K562 (cell line): Measurements from ENCODE around the gene NEU1. TPM values are rescaled to one million over a fixed set of nuclear protein-coding genes. Genes with fewer than 3 reads are reported as not detected.
A peak's percentile ranks its signal among the peaks of the same experiment; 100 is the strongest.

Experiments
- DNMT1 ChIP-seq: fragments of 450-650 bp; IDR thresholded peaks from 2 replicates; pipeline ENCODE4 v1.6.1; 2016; ENCODE audit warnings: antibody characterized with exemption, mild to moderate bottlenecking
- GTF2E2 ChIP-seq: fragments of 200-800 bp; sonication (Bioruptor generic); IDR thresholded peaks from 2 replicates; pipeline ENCODE4 v1.6.1; 2016; ENCODE audit warnings: missing genetic modification characterization, missing compliant biosample characterization
- NFIX ChIP-seq: fragments of 250-450 bp; sonication (Bioruptor Pico); IDR thresholded peaks from 2 replicates; pipeline ENCODE4 v1.4.0; 2020; ENCODE audit warnings: low read depth, mild to moderate bottlenecking, moderate library complexity
- NR2F6 ChIP-seq: fragments of 450-650 bp; formaldehyde crosslinking; IDR thresholded peaks from 2 replicates; pipeline ENCODE4 v1.4.0; 2020; ENCODE audit warnings: mild to moderate bottlenecking
- OTX1 ChIP-seq: fragments of 450-650 bp; formaldehyde crosslinking; IDR thresholded peaks from 2 replicates; pipeline ENCODE4 v1.4.0; 2022; ENCODE audit warnings: mild to moderate bottlenecking
- PHF21A ChIP-seq: fragments of 450-650 bp; IDR thresholded peaks from 2 replicates; pipeline ENCODE4 v1.6.1; 2017; ENCODE audit warnings: low read depth, borderline replicate concordance
- PPARD ChIP-seq: fragments of 250-450 bp; sonication (Bioruptor Pico); IDR thresholded peaks from 2 replicates; pipeline ENCODE4 v1.8.0; 2022; ENCODE audit warnings: inconsistent platforms, mild to moderate bottlenecking, moderate library complexity
- ZNF212 ChIP-seq: fragments of 450-650 bp; formaldehyde crosslinking; IDR thresholded peaks from 2 replicates; pipeline ENCODE4 v1.4.0; 2020; ENCODE audit warnings: mild to moderate bottlenecking
- polyA plus RNA-seq, 8 experiments: library from polyadenylated mRNA; depleted of rRNA in 4 of 8; stranded (reverse) in 5 of 8; unstranded in 3 of 8; fragments of >200 nt; fragmentation: Nextera tagmentation in 2 of 8; fragmentation: Illumina TruSeq in 1 of 8; extraction: Ambion mirVana in 2 of 8; extraction: Trizol in 1 of 8; gene quantifications; 2 replicates each; pipeline versions ENCODE4 v1.2.1 to v1.2.3, GENCODE V29; 2011 to 2014; ENCODE audit warnings: inconsistent platforms in 1 of 8, missing spikeins in 1 of 8
- total RNA-seq, 7 experiments: library from RNA; depleted of rRNA in 6 of 7; stranded (reverse); fragments of >200 nt in 6 of 7; fragmentation: Illumina TruSeq in 2 of 7; extraction: Trizol in 2 of 7; gene quantifications; 2 replicates each; pipeline versions ENCODE4 v1.2.1 to v1.2.3, GENCODE V29; 2011 to 2021; ENCODE audit warnings: low replicate concordance in 1 of 7
- TF ChIP-seq, protein P1 (sequence below), 2 experiments: fragments of 450-650 bp in 1 of 2; sonication (generic) in 1 of 2; formaldehyde crosslinking in 1 of 2; IDR thresholded peaks; 2 replicates each; pipeline versions ENCODE4 v1.7.1 to v1.9.0; 2016 to 2022; ENCODE audit warnings: inconsistent platforms in 1 of 2, mild to moderate bottlenecking in 1 of 2, missing genetic modification reagents in 1 of 2
- TF ChIP-seq, protein P2 (sequence below): fragments of 250-450 bp; sonication (Bioruptor Pico); IDR thresholded peaks from 2 replicates; pipeline ENCODE4 v1.8.0; 2021; ENCODE audit warnings: mild to moderate bottlenecking, moderate library complexity
- TF ChIP-seq, protein P3 (sequence below): fragments of 250-450 bp; sonication (Bioruptor Pico); IDR thresholded peaks from 2 replicates; pipeline ENCODE4 v1.8.0; 2022; ENCODE audit warnings: moderate library complexity, mild to moderate bottlenecking, inconsistent platforms
- TF ChIP-seq, protein P4 (sequence below): sonication (generic); IDR thresholded peaks from 2 replicates; pipeline ENCODE4 v1.6.1; 2016

The NEU1 gene
- total and polyA plus RNA-seq, 9 of the 15 experiments (the other 6 are each of a cell fraction or from before 2014, with no cell fraction given), result 14.8 to 67.8 (median 51.0) TPM

DNA sequence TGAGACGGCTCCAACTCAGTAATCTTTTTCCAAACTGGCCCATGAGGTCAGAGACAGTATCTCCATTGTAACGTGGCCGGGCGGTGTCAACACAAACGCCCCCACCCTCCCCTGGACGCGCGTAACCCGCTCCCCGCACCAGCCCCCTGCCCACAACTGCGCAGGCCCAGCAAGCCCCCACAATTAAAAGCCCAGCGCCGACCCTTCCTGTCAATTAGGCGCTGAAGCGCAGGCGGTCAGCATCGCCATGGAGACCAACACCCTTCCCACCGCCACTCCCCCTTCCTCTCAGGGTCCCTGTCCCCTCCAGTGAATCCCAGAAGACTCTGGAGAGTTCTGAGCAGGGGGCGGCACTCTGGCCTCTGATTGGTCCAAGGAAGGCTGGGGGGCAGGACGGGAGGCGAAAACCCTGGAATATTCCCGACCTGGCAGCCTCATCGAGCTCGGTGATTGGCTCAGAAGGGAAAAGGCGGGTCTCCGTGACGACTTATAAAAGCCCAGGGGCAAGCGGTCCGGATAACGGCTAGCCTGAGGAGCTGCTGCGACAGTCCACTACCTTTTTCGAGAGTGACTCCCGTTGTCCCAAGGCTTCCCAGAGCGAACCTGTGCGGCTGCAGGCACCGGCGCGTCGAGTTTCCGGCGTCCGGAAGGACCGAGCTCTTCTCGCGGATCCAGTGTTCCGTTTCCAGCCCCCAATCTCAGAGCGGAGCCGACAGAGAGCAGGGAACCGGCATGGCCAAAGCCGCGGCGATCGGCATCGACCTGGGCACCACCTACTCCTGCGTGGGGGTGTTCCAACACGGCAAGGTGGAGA, 47.4 kb downstream of the NEU1 start, which contains the start of the genes HSPA1A and HSPA1L (continued):
- TF ChIP-seq, protein P1, sequence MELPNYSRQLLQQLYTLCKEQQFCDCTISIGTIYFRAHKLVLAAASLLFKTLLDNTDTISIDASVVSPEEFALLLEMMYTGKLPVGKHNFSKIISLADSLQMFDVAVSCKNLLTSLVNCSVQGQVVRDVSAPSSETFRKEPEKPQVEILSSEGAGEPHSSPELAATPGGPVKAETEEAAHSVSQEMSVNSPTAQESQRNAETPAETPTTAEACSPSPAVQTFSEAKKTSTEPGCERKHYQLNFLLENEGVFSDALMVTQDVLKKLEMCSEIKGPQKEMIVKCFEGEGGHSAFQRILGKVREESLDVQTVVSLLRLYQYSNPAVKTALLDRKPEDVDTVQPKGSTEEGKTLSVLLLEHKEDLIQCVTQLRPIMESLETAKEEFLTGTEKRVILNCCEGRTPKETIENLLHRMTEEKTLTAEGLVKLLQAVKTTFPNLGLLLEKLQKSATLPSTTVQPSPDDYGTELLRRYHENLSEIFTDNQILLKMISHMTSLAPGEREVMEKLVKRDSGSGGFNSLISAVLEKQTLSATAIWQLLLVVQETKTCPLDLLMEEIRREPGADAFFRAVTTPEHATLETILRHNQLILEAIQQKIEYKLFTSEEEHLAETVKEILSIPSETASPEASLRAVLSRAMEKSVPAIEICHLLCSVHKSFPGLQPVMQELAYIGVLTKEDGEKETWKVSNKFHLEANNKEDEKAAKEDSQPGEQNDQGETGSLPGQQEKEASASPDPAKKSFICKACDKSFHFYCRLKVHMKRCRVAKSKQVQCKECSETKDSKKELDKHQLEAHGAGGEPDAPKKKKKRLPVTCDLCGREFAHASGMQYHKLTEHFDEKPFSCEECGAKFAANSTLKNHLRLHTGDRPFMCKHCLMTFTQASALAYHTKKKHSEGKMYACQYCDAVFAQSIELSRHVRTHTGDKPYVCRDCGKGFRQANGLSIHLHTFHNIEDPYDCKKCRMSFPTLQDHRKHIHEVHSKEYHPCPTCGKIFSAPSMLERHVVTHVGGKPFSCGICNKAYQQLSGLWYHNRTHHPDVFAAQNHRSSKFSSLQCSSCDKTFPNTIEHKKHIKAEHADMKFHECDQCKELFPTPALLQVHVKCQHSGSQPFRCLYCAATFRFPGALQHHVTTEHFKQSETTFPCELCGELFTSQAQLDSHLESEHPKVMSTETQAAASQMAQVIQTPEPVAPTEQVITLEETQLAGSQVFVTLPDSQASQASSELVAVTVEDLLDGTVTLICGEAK (IDR thresholded peaks at IDR 0.05), result peak; percentile 79
- TF ChIP-seq, protein P1 (CRISPR knock-in tag; IDR thresholded peaks at IDR 0.05), result no peak
- TF ChIP-seq OTX1 (peak; percentile 95), GTF2E2 (tag) (peak; percentile 95), ZNF212 (CRISPR knock-in tag) (0 out of 2 replicates have a peak, but pooled peaks have one; percentile 80), NFIX (no peak), DNMT1 (0 out of 2 replicates have a peak, but pooled peaks have one; percentile 74), PPARD (CRISPR knock-in tag) (no peak), NR2F6 (CRISPR knock-in tag) (peak; percentile 93), PHF21A (0 out of 2 replicates have a peak, but pooled peaks have one; percentile 36)
- TF ChIP-seq, protein P2, sequence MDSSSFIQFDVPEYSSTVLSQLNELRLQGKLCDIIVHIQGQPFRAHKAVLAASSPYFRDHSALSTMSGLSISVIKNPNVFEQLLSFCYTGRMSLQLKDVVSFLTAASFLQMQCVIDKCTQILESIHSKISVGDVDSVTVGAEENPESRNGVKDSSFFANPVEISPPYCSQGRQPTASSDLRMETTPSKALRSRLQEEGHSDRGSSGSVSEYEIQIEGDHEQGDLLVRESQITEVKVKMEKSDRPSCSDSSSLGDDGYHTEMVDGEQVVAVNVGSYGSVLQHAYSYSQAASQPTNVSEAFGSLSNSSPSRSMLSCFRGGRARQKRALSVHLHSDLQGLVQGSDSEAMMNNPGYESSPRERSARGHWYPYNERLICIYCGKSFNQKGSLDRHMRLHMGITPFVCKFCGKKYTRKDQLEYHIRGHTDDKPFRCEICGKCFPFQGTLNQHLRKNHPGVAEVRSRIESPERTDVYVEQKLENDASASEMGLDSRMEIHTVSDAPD (CRISPR knock-in tag), result no peak
- TF ChIP-seq, protein P3, sequence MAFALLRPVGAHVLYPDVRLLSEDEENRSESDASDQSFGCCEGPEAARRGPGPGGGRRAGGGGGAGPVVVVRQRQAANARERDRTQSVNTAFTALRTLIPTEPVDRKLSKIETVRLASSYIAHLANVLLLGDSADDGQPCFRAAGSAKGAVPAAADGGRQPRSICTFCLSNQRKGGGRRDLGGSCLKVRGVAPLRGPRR, result no peak
- TF ChIP-seq, protein P4, sequence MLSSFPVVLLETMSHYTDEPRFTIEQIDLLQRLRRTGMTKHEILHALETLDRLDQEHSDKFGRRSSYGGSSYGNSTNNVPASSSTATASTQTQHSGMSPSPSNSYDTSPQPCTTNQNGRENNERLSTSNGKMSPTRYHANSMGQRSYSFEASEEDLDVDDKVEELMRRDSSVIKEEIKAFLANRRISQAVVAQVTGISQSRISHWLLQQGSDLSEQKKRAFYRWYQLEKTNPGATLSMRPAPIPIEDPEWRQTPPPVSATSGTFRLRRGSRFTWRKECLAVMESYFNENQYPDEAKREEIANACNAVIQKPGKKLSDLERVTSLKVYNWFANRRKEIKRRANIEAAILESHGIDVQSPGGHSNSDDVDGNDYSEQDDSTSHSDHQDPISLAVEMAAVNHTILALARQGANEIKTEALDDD, result no peak
